Measurements from ENCODE around the gene NPB.

The NPB gene

GRCh38 chr17:81911969-81912368 is 9.9 kb downstream of the NPB start:
- Histone ChIP-seq H3F3A (ENCODE audit: insufficient read depth, low read length) (no peaks in the 10 kb centered on the region; the same call in 1 of the 2 replicates), H3K9ac (ENCODE audit: low read length) (no peak overlapping the region), H2AFZ (ENCODE audit: low read length) (no peak overlapping the region), H3K4me1 (ENCODE audit: low read length) (peaks cover 12% of the 10 kb centered on the region), H3K27ac (ENCODE audit: low read length) (no peak overlapping the region), H3K27me3 (replicated peaks; ENCODE audit: insufficient read depth, low read length) (no peaks in the 10 kb centered on the region), H3K9me3 (replicated peaks; ENCODE audit: insufficient read depth, low read length) (no peaks in the 10 kb centered on the region), H3K4me3 (ENCODE audit: low read length) (0 out of 2 replicates have a peak overlapping the region, but pooled peaks have one; percentile 4), H4K20me1 (ENCODE audit: insufficient read depth, low read length) (no peaks in the 10 kb centered on the region), H3K36me3 (replicated peaks; ENCODE audit: insufficient read depth, low read length) (peaks cover 11% of the 10 kb centered on the region; the same call in 1 of the 2 replicates), H3K9me2 (replicated peaks; ENCODE audit: insufficient read depth, low read length) (no peaks in the 10 kb centered on the region), H3K4me2 (ENCODE audit: low read depth, low read length) (peak overlapping the region; percentile 25; the same call in 1 of the 2 replicates), H3K79me2 (ENCODE audit: low read length) (peaks cover 44% of the 10 kb centered on the region)
- TF ChIP-seq, protein P1, sequence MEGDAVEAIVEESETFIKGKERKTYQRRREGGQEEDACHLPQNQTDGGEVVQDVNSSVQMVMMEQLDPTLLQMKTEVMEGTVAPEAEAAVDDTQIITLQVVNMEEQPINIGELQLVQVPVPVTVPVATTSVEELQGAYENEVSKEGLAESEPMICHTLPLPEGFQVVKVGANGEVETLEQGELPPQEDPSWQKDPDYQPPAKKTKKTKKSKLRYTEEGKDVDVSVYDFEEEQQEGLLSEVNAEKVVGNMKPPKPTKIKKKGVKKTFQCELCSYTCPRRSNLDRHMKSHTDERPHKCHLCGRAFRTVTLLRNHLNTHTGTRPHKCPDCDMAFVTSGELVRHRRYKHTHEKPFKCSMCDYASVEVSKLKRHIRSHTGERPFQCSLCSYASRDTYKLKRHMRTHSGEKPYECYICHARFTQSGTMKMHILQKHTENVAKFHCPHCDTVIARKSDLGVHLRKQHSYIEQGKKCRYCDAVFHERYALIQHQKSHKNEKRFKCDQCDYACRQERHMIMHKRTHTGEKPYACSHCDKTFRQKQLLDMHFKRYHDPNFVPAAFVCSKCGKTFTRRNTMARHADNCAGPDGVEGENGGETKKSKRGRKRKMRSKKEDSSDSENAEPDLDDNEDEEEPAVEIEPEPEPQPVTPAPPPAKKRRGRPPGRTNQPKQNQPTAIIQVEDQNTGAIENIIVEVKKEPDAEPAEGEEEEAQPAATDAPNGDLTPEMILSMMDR (IDR thresholded peaks at IDR 0.05; ENCODE audit: low read length): no peak
- TF ChIP-seq EZH2phosphoT487 (IDR thresholded peaks at IDR 0.05; ENCODE audit: low read length): no peak
- no peak for TF ChIP-seq EZH2 (optimal IDR thresholded peaks at IDR 0.05; ENCODE audit: low read depth, low read length)
- DNase-seq: no peak

DNA sequence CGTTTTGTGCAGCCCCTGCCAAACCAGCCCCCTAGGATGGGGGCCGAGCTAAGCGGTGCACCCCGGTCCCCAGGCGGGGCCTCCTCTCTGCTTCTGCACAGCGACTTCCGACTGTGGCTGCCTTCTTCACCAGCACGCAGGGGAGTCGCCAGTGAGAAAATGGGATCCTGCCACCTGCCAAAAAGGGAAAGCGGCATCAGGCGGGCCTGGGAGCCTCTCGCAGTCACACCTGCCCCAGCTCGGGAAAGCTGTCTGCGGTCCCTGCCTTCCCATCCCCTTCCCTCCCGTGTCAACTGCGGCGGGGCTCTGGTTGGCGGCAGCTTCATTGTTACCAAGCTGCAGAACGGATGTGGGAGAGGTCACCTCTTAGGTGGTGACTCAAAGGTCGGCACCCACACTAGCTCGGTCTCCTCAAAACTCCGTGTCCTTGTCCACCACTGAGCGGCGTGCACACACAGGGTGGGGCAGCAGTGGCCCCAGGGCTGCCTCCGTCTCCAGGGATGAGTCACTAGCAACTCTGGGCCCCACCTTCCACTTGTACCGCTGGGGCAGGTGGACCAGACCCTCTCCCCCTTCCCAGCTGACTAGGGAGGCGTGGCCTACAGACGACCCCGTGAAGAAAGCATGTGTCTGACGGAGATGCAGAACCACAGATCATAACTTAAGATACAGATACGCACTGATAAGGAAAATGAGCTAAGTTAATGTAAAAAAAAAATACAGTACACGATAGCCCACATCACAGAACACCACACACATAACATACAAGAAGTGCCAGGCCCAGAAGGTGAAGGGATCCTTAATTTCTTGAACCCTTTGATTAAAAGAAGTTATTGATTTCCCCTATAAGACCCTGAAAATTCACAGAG is 10.6 kb downstream of the NPB start:
- no peak overlapping the region for H2AFZ ChIP-seq (ENCODE audit: low read length)
- no peaks in the 10 kb centered on the region for H4K20me1 ChIP-seq (ENCODE audit: insufficient read depth, low read length)
- no peaks in the 10 kb centered on the region for H3K9me2 ChIP-seq (replicated peaks; ENCODE audit: insufficient read depth, low read length)
- H3K4me1 ChIP-seq (ENCODE audit: low read length): peaks cover 13% of the 10 kb centered on the region
- DNase-seq: no peak
- H3K79me2 ChIP-seq (ENCODE audit: low read length): peaks cover 51% of the 10 kb centered on the region
- H3K9ac ChIP-seq (ENCODE audit: low read length): no peak overlapping the region
- H3K27me3 ChIP-seq (replicated peaks; ENCODE audit: insufficient read depth, low read length): no peaks in the 10 kb centered on the region
- H3K9me3 ChIP-seq (replicated peaks; ENCODE audit: insufficient read depth, low read length): no peaks in the 10 kb centered on the region
- peaks cover 11% of the 10 kb centered on the region; the same call in 1 of the 2 replicates for H3K36me3 ChIP-seq (replicated peaks; ENCODE audit: insufficient read depth, low read length)
- H3K4me3 ChIP-seq (ENCODE audit: low read length): no peak overlapping the region
- TF ChIP-seq EZH2 (optimal IDR thresholded peaks at IDR 0.05; ENCODE audit: low read depth, low read length): no peak
- no peak for TF ChIP-seq EZH2phosphoT487 (IDR thresholded peaks at IDR 0.05; ENCODE audit: low read length)
- TF ChIP-seq, protein P1 (IDR thresholded peaks at IDR 0.05; ENCODE audit: low read length): no peak
- no peaks in the 10 kb centered on the region; the same call in 1 of the 2 replicates for H3F3A ChIP-seq (ENCODE audit: insufficient read depth, low read length)
- no peak overlapping the region for H3K4me2 ChIP-seq (ENCODE audit: low read depth, low read length)
- no peak overlapping the region for H3K27ac ChIP-seq (ENCODE audit: low read length)

- DNase-seq: no peak
- H3K27ac ChIP-seq (ENCODE audit: low read length): no peak overlapping the region
Observed at GRCh38 chr17:81913394-81914102, 11.5 kb downstream of the NPB start.

More at GRCh38 chr17:81913394-81914102, 11.5 kb downstream of the NPB start:
- Histone ChIP-seq H3F3A (ENCODE audit: insufficient read depth, low read length) (no peaks in the 10 kb centered on the region; the same call in 1 of the 2 replicates), H3K4me3 (ENCODE audit: low read length) (no peak overlapping the region), H3K4me2 (ENCODE audit: low read depth, low read length) (no peak overlapping the region), H4K20me1 (ENCODE audit: insufficient read depth, low read length) (no peaks in the 10 kb centered on the region), H2AFZ (ENCODE audit: low read length) (no peak overlapping the region), H3K9me2 (replicated peaks; ENCODE audit: insufficient read depth, low read length) (no peaks in the 10 kb centered on the region), H3K9me3 (replicated peaks; ENCODE audit: insufficient read depth, low read length) (no peaks in the 10 kb centered on the region), H3K4me1 (ENCODE audit: low read length) (peaks cover 13% of the 10 kb centered on the region), H3K36me3 (replicated peaks; ENCODE audit: insufficient read depth, low read length) (peaks cover 11% of the 10 kb centered on the region; the same call in 1 of the 2 replicates), H3K9ac (ENCODE audit: low read length) (no peak overlapping the region), H3K27me3 (replicated peaks; ENCODE audit: insufficient read depth, low read length) (no peaks in the 10 kb centered on the region), H3K79me2 (ENCODE audit: low read length) (peaks cover 51% of the 10 kb centered on the region)
- TF ChIP-seq EZH2phosphoT487 (IDR thresholded peaks at IDR 0.05; ENCODE audit: low read length) (no peak), EZH2 (optimal IDR thresholded peaks at IDR 0.05; ENCODE audit: low read depth, low read length) (no peak)
- TF ChIP-seq, protein P1 (IDR thresholded peaks at IDR 0.05; ENCODE audit: low read length): no peak
